NCI-H748 treated with DMSO at 0.1 percent for 48 hours (cell line): ENCODE results near the gene RAPGEF1.

Source experiments
- DNase-seq: peaks from one replicate; lab custom pipeline; 2025; lab: John Stamatoyannopoulos, UW

The RAPGEF1 gene

DNA sequence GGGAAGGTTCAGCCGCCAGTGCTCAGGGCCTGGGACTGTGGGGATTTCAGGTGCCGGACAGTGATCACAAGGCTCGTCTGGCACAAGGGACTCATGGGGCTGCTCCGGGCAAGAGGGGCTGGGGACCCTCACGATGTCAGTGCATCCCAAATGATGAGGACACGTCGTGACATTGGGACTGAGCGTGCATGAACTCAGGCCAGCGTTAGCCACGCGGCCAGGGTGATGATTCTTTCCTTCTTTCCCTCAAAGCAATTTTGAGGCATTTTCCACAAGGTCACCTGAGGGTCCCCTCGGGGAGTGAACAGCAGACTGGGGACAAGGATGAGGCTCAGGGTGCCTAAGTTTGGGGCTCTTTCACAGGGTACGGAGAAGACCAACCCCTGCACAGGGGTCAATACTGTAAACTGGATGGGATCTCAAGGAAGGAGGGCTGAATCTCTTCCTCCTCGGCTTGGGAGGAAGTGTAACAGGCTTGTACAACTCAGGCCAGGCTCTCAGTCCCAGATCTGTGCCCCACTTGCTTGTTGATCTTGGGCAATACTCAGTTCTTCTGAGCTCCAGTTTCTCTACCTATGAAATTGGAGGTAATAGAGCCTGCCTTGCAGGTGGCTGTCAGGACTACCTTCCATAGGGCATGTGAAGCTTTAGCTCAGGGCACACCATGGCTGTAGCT lies 116.1 kb downstream of the RAPGEF1 start:
- no peak for DNase-seq

- DNase-seq = no peak
Observed at GRCh38 chr9:131622523-131622922, 117.4 kb downstream of the RAPGEF1 start.

GRCh38 chr9:131621551-131622358 lies 118.1 kb downstream of the RAPGEF1 start:
- no peak for DNase-seq

- no peak for DNase-seq
Observed at GRCh38 chr9:131620764-131621520, 118.9 kb downstream of the RAPGEF1 start.

GRCh38 chr9:131619680-131620079 lies 120.2 kb downstream of the RAPGEF1 start:
- no peak for DNase-seq

GRCh38 chr9:131618785-131619184 lies 121.1 kb downstream of the RAPGEF1 start:
- no peak for DNase-seq

- peak; percentile 46 for DNase-seq
Observed at GRCh38 chr9:131618071-131618479, 121.8 kb downstream of the RAPGEF1 start.

GRCh38 chr9:131617611-131618010 lies 122.3 kb downstream of the RAPGEF1 start:
- DNase-seq = no peak

- DNase-seq = no peak
Observed at GRCh38 chr9:131616983-131617604, 122.8 kb downstream of the RAPGEF1 start.

DNA sequence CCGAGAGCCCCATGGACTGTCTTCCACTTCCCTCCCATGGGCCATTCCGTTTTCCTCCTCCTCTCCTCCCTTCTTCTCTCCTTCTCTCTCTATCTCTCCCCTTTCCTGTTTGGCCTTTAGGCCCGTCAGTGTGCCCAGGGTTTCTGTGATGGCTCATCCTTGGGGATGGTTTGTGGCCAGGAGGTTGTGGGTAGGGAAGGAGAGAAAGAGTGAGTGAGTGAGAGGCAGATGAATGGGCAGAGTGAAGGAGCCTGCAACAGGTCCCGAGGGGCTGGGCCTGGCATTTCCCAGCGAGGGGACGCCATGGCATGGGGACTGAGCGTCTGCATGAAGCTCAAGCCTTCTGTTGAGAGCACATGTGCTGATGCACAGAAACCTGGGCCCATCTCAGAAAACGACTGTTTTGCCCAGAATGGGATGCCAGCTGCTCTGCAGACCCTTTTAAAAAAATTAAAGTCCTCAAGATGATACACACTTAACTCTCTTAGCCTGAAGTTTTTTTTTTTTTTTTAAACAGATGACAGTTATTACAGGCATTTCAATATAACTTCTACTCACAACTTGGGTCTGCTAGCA lies 125.4 kb downstream of the RAPGEF1 start:
- no peak for DNase-seq

DNA sequence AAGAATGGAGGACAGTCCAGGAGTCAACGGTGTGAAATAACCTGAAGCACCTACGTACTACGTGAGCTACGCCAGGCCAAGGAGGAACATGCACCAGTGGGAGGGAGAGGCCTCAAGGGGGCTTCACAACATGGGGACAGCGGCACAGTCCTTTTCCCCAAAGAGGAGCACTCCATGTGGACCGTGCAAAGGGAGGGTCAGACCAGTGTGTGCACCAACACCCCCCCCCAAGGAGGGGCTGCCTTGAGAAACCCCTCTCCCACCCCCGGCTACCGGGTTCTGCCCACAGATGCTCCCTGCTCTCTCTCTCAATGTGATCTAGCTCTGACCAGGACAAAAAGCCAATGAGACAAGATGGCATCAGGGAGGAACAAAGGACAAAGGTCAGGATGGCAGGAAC lies 126.0 kb downstream of the RAPGEF1 start:
- no peak for DNase-seq

DNA sequence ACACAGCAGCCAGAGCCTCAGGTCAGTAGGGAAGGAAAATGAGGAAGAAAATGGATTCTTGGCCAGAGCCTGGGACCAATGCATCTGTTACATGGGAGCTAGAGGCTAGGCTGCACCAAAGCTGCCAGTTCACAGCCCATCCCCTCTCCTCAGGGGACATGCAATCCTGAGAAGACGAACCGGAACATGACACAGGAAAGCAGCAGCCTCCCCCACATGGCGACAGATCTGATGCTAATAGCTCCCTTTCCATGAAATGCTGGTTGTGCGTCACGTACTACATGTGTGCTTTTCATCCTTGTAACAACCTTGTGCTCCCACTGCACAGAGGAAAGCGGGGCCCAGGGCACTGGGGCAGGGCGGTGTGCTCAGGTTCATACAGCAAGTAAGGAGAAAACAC lies 127.0 kb downstream of the RAPGEF1 start:
- DNase-seq = no peak

DNA sequence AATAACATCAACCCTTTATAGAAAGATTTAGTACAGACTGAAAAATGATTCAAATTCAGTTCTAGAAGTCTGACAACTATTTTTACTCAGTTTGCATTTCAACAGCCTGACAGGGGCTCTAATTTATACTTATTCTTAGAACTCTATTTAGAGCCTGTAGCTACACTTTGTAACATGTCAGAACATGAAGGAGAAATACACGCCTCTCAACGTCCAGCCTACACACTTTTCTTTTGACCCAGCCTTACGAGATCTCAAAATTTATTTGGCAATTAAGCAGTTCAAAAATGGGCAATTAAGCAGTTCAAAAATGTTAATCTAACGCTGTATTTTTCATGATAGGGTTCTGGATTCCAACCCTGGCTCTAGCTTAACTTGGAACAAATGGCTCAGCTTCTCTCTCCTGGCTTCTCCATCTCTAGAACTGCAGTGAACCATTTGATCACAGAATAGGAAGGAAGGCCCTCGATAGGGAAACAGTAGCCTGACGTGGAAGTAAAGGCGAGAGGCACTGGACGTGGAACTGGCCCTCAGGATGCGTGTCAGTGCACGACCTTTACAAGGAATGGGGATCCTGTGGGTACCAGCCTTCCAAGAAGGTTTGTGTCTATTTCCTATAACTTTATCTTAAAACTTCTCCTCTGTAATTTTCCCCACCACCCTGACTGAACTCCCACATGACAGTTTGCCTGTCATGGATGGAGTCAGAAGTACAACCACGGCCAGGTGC lies 128.1 kb downstream of the RAPGEF1 start:
- DNase-seq = no peak

DNA sequence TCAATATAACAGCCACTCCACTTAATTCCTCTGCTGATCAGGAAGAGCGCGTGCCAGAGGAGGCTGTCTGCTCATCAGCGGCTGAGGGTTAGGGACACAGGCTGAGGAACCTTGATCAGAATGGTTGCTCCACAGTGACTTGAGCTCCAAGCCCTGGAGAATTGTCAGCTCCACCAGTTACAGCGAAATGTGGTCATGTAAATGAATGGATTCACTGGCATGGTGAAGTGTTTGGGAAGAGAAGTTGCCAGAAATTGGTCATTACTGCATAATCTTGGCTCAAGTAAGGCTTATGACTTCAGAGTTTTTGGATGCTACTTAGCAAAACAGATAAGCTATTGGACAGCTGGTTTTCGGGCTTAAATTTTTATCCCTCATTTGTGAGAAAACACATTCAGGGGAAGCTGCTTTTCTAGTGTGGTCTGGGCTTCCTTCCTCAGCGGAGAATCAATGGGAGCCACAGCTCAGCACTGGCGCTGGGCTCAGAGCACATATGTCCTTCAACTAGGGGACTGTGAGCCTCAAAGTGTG lies 129.6 kb downstream of the RAPGEF1 start:
- DNase-seq = no peak

GRCh38 chr9:131609099-131609830 lies 130.6 kb downstream of the RAPGEF1 start:
- DNase-seq = no peak

- no peak for DNase-seq
Observed at GRCh38 chr9:131608493-131609037, 131.3 kb downstream of the RAPGEF1 start.

DNA sequence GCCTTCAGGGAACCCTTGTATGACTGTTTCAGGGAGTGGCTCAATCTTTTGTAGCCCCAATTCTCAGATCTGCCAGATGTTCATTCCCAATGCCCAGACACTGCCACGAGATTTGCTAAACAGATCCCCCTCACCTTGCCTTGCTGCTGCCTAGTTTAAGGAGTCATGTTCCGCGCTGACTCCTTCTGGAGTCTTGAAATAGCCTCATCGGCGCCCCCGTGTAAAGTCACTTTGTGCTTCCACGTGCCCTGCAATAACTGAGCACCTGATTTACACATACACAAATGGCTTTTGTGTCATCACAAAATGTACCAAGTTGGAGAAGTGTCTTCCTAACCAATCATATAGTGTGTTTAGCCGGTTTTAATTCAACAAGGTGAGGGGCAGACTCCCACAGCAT lies 132.3 kb downstream of the RAPGEF1 start:
- DNase-seq = no peak

DNA sequence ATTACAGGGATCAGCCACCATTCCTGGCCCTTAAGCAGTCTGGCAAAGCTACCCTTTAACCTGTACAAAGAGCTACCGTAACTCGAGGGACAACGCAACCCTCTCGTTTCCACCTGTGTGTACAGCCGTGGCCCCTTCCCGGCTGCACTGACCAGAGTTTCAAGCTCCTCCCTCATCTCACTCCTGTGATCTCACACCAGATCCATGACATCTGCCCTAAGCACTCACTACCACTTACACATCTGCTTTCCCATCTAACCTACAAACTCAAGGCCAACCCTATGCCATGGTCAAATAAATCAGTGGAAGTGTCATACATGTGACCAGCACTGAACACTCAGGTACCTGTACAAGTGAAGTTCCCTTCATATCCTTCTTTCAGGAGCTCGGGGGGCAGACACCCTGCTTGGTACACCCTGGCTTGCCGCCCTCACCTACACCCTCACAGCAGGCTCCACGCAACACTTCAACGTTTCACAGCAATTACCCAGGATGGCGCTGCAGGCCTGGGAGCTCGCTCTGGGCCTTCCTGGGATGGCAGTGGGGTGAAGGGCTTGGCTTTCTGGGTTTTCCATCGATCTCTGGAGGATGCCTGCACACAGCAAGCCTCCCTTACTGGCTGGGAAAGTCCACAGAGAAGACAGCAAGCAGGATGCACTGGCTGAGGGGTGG lies 132.8 kb downstream of the RAPGEF1 start:
- DNase-seq = no peak
